HepG2 (cell line): ENCODE results near the gene HSD11B2. TPM values are rescaled to one million over a fixed set of nuclear protein-coding genes. Genes with fewer than 3 reads are reported as not detected.

Experiments
- ATF4 ChIP-seq, 2 experiments: fragments of 450-650 bp in 1 of 2; sonication (generic) in 1 of 2; formaldehyde crosslinking; IDR thresholded peaks; 2 replicates each; pipeline versions ENCODE4 v1.5.0 to v1.8.0; 2020 to 2022; ENCODE audit warnings: mild to moderate bottlenecking in 1 of 2, missing genetic modification reagents in 1 of 2
- EZH2 ChIP-seq: conservative IDR thresholded peaks from 2 replicates; pipeline ENCODE4 v1.6.1; 2012; ENCODE audit warnings: mild to moderate bottlenecking, low read depth, low read length, moderate library complexity
- HOXA9 ChIP-seq: sonication (generic); formaldehyde crosslinking; IDR thresholded peaks from 2 replicates; pipeline ENCODE4 v1.8.1; 2022; ENCODE audit warnings: missing genetic modification reagents, mild to moderate bottlenecking, moderate library complexity, borderline replicate concordance
- LCORL ChIP-seq, 2 experiments: fragments of 450-650 bp in 1 of 2; sonication (generic) in 1 of 2; formaldehyde crosslinking in 1 of 2; IDR thresholded peaks; 2 replicates each; pipeline versions ENCODE4 v1.5.0 to v1.6.1; 2017 to 2020; ENCODE audit warnings: antibody characterized with exemption in 1 of 2, missing genetic modification reagents in 1 of 2
- MBD4 ChIP-seq: IDR thresholded peaks from 2 replicates; pipeline ENCODE4 v1.6.1; 2012; ENCODE audit warnings: low read length, inconsistent platforms, borderline replicate concordance
- SRSF9 ChIP-seq: fragments of 200-400 bp; formaldehyde crosslinking; IDR thresholded peaks from 2 replicates; pipeline ENCODE4 v1.6.1; 2018; ENCODE audit warnings: borderline replicate concordance, mild to moderate bottlenecking, low read depth, low read length; ENCODE audit not compliant: insufficient read depth, poor library complexity, severe bottlenecking
- STAT6 ChIP-seq: sonication (generic); formaldehyde crosslinking; IDR thresholded peaks from 2 replicates; pipeline ENCODE4 v1.4.0; 2020; ENCODE audit warnings: missing genetic modification reagents, mild to moderate bottlenecking, borderline replicate concordance
- TRIM22 ChIP-seq: fragments of 450-650 bp; IDR thresholded peaks from 2 replicates; pipeline ENCODE4 v1.6.1; 2017
- YEATS4 ChIP-seq: sonication (generic); formaldehyde crosslinking; IDR thresholded peaks from 2 replicates; pipeline ENCODE4 v1.4.0; 2020; ENCODE audit warnings: missing genetic modification reagents, borderline replicate concordance
- ZBTB37 ChIP-seq: sonication (generic); formaldehyde crosslinking; IDR thresholded peaks from 2 replicates; pipeline ENCODE4 v1.4.0; 2020; ENCODE audit warnings: mild to moderate bottlenecking, missing genetic modification reagents
- ZNF280B ChIP-seq: sonication (generic); formaldehyde crosslinking; IDR thresholded peaks from 2 replicates; pipeline ENCODE4 v1.5.0; 2020; ENCODE audit warnings: missing genetic modification reagents, mild to moderate bottlenecking, borderline replicate concordance
- ZNF414 ChIP-seq: sonication (generic); formaldehyde crosslinking; IDR thresholded peaks from 2 replicates; pipeline ENCODE4 v1.5.0; 2020; ENCODE audit warnings: missing genetic modification reagents
- ZNF552 ChIP-seq: sonication (generic); formaldehyde crosslinking; IDR thresholded peaks from 2 replicates; pipeline ENCODE4 v1.9.0; 2022; ENCODE audit warnings: missing genetic modification reagents, mild to moderate bottlenecking, borderline replicate concordance
- ZNF556 ChIP-seq: sonication (generic); formaldehyde crosslinking; IDR thresholded peaks from 2 replicates; pipeline ENCODE4 v1.4.0; 2020; ENCODE audit warnings: mild to moderate bottlenecking, missing genetic modification reagents, borderline replicate concordance
- ZNF576 ChIP-seq: sonication (generic); formaldehyde crosslinking; IDR thresholded peaks from 2 replicates; pipeline ENCODE4 v1.4.0; 2020; ENCODE audit warnings: mild to moderate bottlenecking, missing genetic modification reagents
- ZNF598 ChIP-seq: sonication (generic); formaldehyde crosslinking; IDR thresholded peaks from 2 replicates; pipeline ENCODE4 v1.5.1; 2020; ENCODE audit warnings: mild to moderate bottlenecking, missing genetic modification reagents, borderline replicate concordance
- ZNF619 ChIP-seq: sonication (generic); formaldehyde crosslinking; IDR thresholded peaks from 2 replicates; pipeline ENCODE4 v1.4.0; 2020; ENCODE audit warnings: mild to moderate bottlenecking, missing genetic modification reagents
- ZNF660 ChIP-seq: sonication (generic); formaldehyde crosslinking; IDR thresholded peaks from 2 replicates; pipeline ENCODE4 v1.5.1; 2020; ENCODE audit warnings: mild to moderate bottlenecking, low read depth, missing genetic modification reagents, borderline replicate concordance
- polyA plus RNA-seq, 8 experiments: library from polyadenylated mRNA; depleted of rRNA in 3 of 8; stranded (reverse) in 7 of 8; unstranded in 1 of 8; fragments of >200 nt; fragmentation: Illumina TruSeq in 4 of 8; extraction: Trizol in 4 of 8; gene quantifications; 2 replicates each; pipeline versions ENCODE4 v1.2.1 to v1.2.3, GENCODE V29; 2011 to 2016; ENCODE audit warnings: low read depth in 4 of 8, missing spikeins in 1 of 8, mixed read lengths in 1 of 8; ENCODE audit not compliant: insufficient read depth in 1 of 8
- total RNA-seq, 5 experiments: library from RNA; depleted of rRNA; stranded (reverse); fragments of >200 nt; fragmentation: Illumina TruSeq; extraction: Trizol; gene quantifications; 2 replicates each; pipeline ENCODE4 v1.2.3, GENCODE V29; 2016; ENCODE audit warnings: low read depth in 1 of 5

The HSD11B2 gene
- total and polyA plus RNA-seq, 2 of the 13 experiments (the other 11 are each of a cell fraction or from before 2014, with no cell fraction given) = 8.9 to 13.6 TPM

- TF ChIP-seq ZNF660 (CRISPR knock-in tag) (no peak), ZNF598 (CRISPR knock-in tag) (peak; percentile 82), ZNF552 (peak; percentile 96), YEATS4 (peak; percentile 85), STAT6 (CRISPR knock-in tag) (no peak), ZNF576 (CRISPR knock-in tag) (peak; percentile 82; the same call in 1 of the 2 replicates), ZNF619 (CRISPR knock-in tag) (peak; percentile 63; the same call in 1 of the 2 replicates), HOXA9 (CRISPR knock-in tag) (0 out of 2 replicates have a peak, but pooled peaks have one; percentile 59), ZNF556 (CRISPR knock-in tag) (peak; percentile 73), ATF4 (CRISPR knock-in tag; IDR thresholded peaks at IDR 0.05) (peak in 1 of 2 experiments; percentile 51; a peak in 1 of 4 replicates), ZNF414 (no peak; the same call in 1 of the 2 replicates), TRIM22 (no peak), SRSF9 (no peak), ZBTB37 (CRISPR knock-in tag) (no peak), MBD4 (no peak), EZH2 (no peak), LCORL (IDR thresholded peaks at IDR 0.05) (no peak), LCORL (CRISPR knock-in tag; IDR thresholded peaks at IDR 0.05) (peak; percentile 63; the same call in 1 of the 2 replicates), ZNF280B (CRISPR knock-in tag) (0 out of 2 replicates have a peak, but pooled peaks have one; percentile 60)
Measured at GRCh38 chr16:67430504-67430976, 381 bp upstream of the HSD11B2 start (continued).
